CD1c-positive myeloid dendritic cell (primary cell): ENCODE measurements around the gene RBBP6.

Source experiments
- DNase-seq: peaks from one replicate; pipeline ENCODE4 v3.0.0-alpha.2; 2016; ENCODE audit errors: extremely low spot score

Gene RBBP6

GRCh38 chr16:24524855-24525677 is 14.3 kb upstream of the RBBP6 start:
- DNase-seq, result peak; percentile 75

GRCh38 chr16:24525970-24526559 is 13.3 kb upstream of the RBBP6 start:
- no peak for DNase-seq

- no peak for DNase-seq
Observed at GRCh38 chr16:24526701-24527495, 12.5 kb upstream of the RBBP6 start.

GRCh38 chr16:24531166-24531565 is 8.2 kb upstream of the RBBP6 start:
- no peak for DNase-seq

- no peak for DNase-seq
Observed at GRCh38 chr16:24534620-24535019, 4.7 kb upstream of the RBBP6 start.

- no peak for DNase-seq
Observed at GRCh38 chr16:24535827-24536226, 3.5 kb upstream of the RBBP6 start.

GRCh38 chr16:24536671-24537070 is 2.7 kb upstream of the RBBP6 start:
- no peak for DNase-seq

- no peak for DNase-seq
Observed at GRCh38 chr16:24537474-24538337, 1.7 kb upstream of the RBBP6 start.

- no peak for DNase-seq
Observed at GRCh38 chr16:24538756-24539294, 541 bp upstream of the RBBP6 start.

GRCh38 chr16:24539850-24540601 is 660 bp downstream of the RBBP6 start:
- DNase-seq, result peak; percentile 74

- peak; percentile 23 for DNase-seq
Observed at GRCh38 chr16:24540602-24541210, 1.3 kb downstream of the RBBP6 start.

GRCh38 chr16:24541233-24541933 is 2.0 kb downstream of the RBBP6 start:
- DNase-seq, result no peak

GRCh38 chr16:24543949-24544348 is 4.6 kb downstream of the RBBP6 start:
- no peak for DNase-seq

- DNase-seq, result no peak
Observed at GRCh38 chr16:24544640-24545039, 5.3 kb downstream of the RBBP6 start.

GRCh38 chr16:24550295-24550694 is 10.9 kb downstream of the RBBP6 start:
- no peak for DNase-seq

- no peak for DNase-seq
Observed at GRCh38 chr16:24552705-24553246, 13.4 kb downstream of the RBBP6 start.

GRCh38 chr16:24553983-24554382 is 14.6 kb downstream of the RBBP6 start:
- DNase-seq, result no peak

- no peak for DNase-seq
Observed at GRCh38 chr16:24555346-24555872, 16.0 kb downstream of the RBBP6 start.

GRCh38 chr16:24562811-24563210 is 23.4 kb downstream of the RBBP6 start:
- DNase-seq, result no peak
